Mucosa of descending colon (tissue), 3 donors: ENCODE measurements around the gene CEBPB. TPM values are rescaled to one million over a fixed set of nuclear protein-coding genes. Genes with fewer than 3 reads are reported as not detected.
A peak's percentile ranks its signal among the peaks of the same experiment; 100 is the strongest.
"Not testable (repeated sequence)": the region's sequence is repeated elsewhere in the genome, so short reads cannot be mapped to it uniquely, and the experiment has no call there.

ENCODE experiments used
- ATAC-seq: fragments of 200-7000 bp; cut with Tn5 transposase; one replicate; pipeline ENCODE4 v1.9.1; 2020; ENCODE audit warnings: mild to moderate bottlenecking, moderate library complexity
- DNase-seq, 3 donors: peaks; one replicate each; pipeline ENCODE4 v3.0.0-alpha.2; 2020
- H3K36me3 ChIP-seq: fragments of 200-600 bp; one replicate; pipeline ENCODE4 v1.8.0; 2021; ENCODE audit warnings: low read depth, mild to moderate bottlenecking
- H3K4me1 ChIP-seq: fragments of 200-600 bp; one replicate; pipeline ENCODE4 v1.8.0; 2021; ENCODE audit warnings: low read depth, mild to moderate bottlenecking
- H3K4me3 ChIP-seq: fragments of 200-600 bp; one replicate; pipeline ENCODE4 v1.8.0; 2021; ENCODE audit warnings: mild to moderate bottlenecking
- H3K9me3 ChIP-seq: fragments of 200-600 bp; one replicate; pipeline ENCODE4 v1.8.0; 2021; ENCODE audit warnings: mild to moderate bottlenecking
- CTCF ChIP-seq: fragments of 200-600 bp; IDR thresholded peaks from one replicate; pipeline ENCODE4 v1.8.0; 2022; ENCODE audit warnings: antibody characterized with exemption, mild to moderate bottlenecking
- intact Hi-C, 2 donors: fragments of 100-400 bp; cut with DNase I in 1 of 2; cut with micrococcal nuclease in 1 of 2; formaldehyde crosslinking; loops; one replicate each; pipeline versions ENCODE4 v1.11.0 to v1.11.1; 2022; cut with DNase I, micrococcal nuclease
- total RNA-seq, 3 donors: library from RNA; stranded (reverse); fragmentation: NEBNext Ultra II Directional in 2 of 3; extraction: Animal tissue kit (Norgen Biotek cat#: 25700) in 2 of 3; gene quantifications; one replicate each; pipeline versions ENCODE4 v1.2.1 to v1.2.4, GENCODE V29; 2021 to 2023
- donor health status: DM: no; HTN: no; CAD: no; lungs with moderate emphysema.
- donor health status: DM: no; HTN: no; CAD: no.
- donor health status: DM: no; HTN: yes; CAD: no.

Gene CEBPB
- total RNA-seq, 3 donors from 2014 or later = 20.2 to 86.7 (median 41.3) TPM

GRCh38 chr20:50151034-50151743 lies 39.4 kb upstream of the CEBPB start:
- Histone ChIP-seq H3K4me3 (no peak overlapping the region), H3K36me3 (no peaks in the 10 kb centered on the region), H3K9me3 (no peaks in the 10 kb centered on the region), H3K4me1 (peaks cover 39% of the 10 kb centered on the region)
- DNase-seq (peak in 2 of 3 donors; percentile 51 to 69), ATAC-seq (peak; percentile 42)
- TF ChIP-seq CTCF = no peak
- intact Hi-C loops = no loop called here

GRCh38 chr20:50152394-50153152 lies 38.1 kb upstream of the CEBPB start:
- no peaks in the 10 kb centered on the region for H3K9me3 ChIP-seq
- peaks cover 30% of the 10 kb centered on the region for H3K4me1 ChIP-seq
- peak overlapping the region; percentile 85 for H3K4me3 ChIP-seq
- ATAC-seq = peak; percentile 47
- H3K36me3 ChIP-seq = no peaks in the 10 kb centered on the region
- DNase-seq = peak in 1 of 3 donors; percentile 56
- no peak for TF ChIP-seq CTCF
- intact Hi-C loops = no loop called here

- no peak for DNase-seq
- ATAC-seq = peak; percentile 4
Observed at GRCh38 chr20:50153153-50153499, 37.5 kb upstream of the CEBPB start.

GRCh38 chr20:50153500-50154377 lies 36.9 kb upstream of the CEBPB start, which contains the start of gene PEDS1:
Gene PEDS1, minus strand, starts transcription at chr20:50153723. Its CDS starts 86 bp downstream, at chr20:50153637.
- no peak for TF ChIP-seq CTCF
- no peaks in the 10 kb centered on the region for H3K9me3 ChIP-seq
- peak; percentile 92 for ATAC-seq
- intact Hi-C loops = no loop called here
- peak; percentile 90 to 94 (median 94) for DNase-seq
- H3K4me3 ChIP-seq = peak within 1 kb of the TSS; percentile 85
- H3K36me3 ChIP-seq = no peaks in the 10 kb centered on the region
- peaks cover 30% of the 10 kb centered on the region for H3K4me1 ChIP-seq

More at GRCh38 chr20:50153153-50153499, 37.5 kb upstream of the CEBPB start:
- no peak for TF ChIP-seq CTCF
- H3K4me1 ChIP-seq = peaks cover 30% of the 10 kb centered on the region
- intact Hi-C loops = no loop called here
- no peaks in the 10 kb centered on the region for H3K9me3 ChIP-seq
- H3K36me3 ChIP-seq = no peaks in the 10 kb centered on the region
- peak overlapping the region; percentile 85 for H3K4me3 ChIP-seq

GRCh38 chr20:50161494-50161893 lies 29.1 kb upstream of the CEBPB start:
- ATAC-seq, H3K4me3 ChIP-seq, H3K9me3 ChIP-seq, intact Hi-C loops, H3K36me3 ChIP-seq, H3K4me1 ChIP-seq, DNase-seq: not testable (repeated sequence)
